ENCODE results near the gene OVCH1.

GRCh38 chr12:29389295-29389919 lies 108.1 kb downstream of the OVCH1 start:
- TF ChIP-seq CTCF (IDR thresholded peaks at IDR 0.05) (no peak), ZFX (IDR thresholded peaks at IDR 0.05; ENCODE audit: borderline replicate concordance) (no peak)
